ENCODE data around the gene TBCA.

- no peak for TF ChIP-seq AFF4 (CRISPR knock-in tag; IDR thresholded peaks at IDR 0.05)
- TF ChIP-seq SETDB1 (CRISPR knock-in tag; IDR thresholded peaks at IDR 0.05; ENCODE audit: borderline replicate concordance) = no peak
- TF ChIP-seq NFYB (CRISPR knock-in tag; IDR thresholded peaks at IDR 0.05) = no peak
- no peak for TF ChIP-seq TFDP1 (CRISPR knock-in tag; IDR thresholded peaks at IDR 0.05; ENCODE audit: borderline replicate concordance)
- no peak for TF ChIP-seq MAFG (CRISPR knock-in tag; IDR thresholded peaks at IDR 0.05)
Observed at GRCh38 chr5:77778881-77779438, 2.8 kb upstream of the TBCA start.

Measured in HepG2 (cell line).